Activated naive CD4-positive, alpha-beta T cell treated with anti-CD3 and anti-CD28 coated beads, Interleukin-2, amount 10 ng/mL, durations not matched to agents 7 days and 5 days (primary cell): ENCODE results near the gene WDR11.

Experiments
- CTCF ChIA-PET: fragments of 350-600 bp; sonication (Branson Sonifier 250); formaldehyde crosslinking; loops from one replicate; lab custom pipeline; 2021; ENCODE audit warnings: antibody characterized with exemption; lab: Charles Lee
- DNase-seq: peaks from one replicate; pipeline ENCODE4 v3.0.0-alpha.2; 2020
- H3K27ac Mint-ChIP-seq: one replicate; pipeline ENCODE4 v1.8.0; 2021; ENCODE audit warnings: mild to moderate bottlenecking, moderate library complexity, mixed read lengths
- H3K27me3 Mint-ChIP-seq: one replicate; pipeline ENCODE4 v1.8.0; 2021; ENCODE audit warnings: mild to moderate bottlenecking, mixed read lengths
- H3K36me3 Mint-ChIP-seq: one replicate; pipeline ENCODE4 v1.8.0; 2021; ENCODE audit warnings: mixed read lengths
- H3K4me1 Mint-ChIP-seq: one replicate; pipeline ENCODE4 v1.8.0; 2021; ENCODE audit warnings: mixed read lengths
- H3K4me3 Mint-ChIP-seq: one replicate; pipeline ENCODE4 v1.8.0; 2021; ENCODE audit warnings: mild to moderate bottlenecking, moderate library complexity, mixed read lengths
- H3K9me3 Mint-ChIP-seq: one replicate; pipeline ENCODE4 v1.8.0; 2021; ENCODE audit warnings: mixed read lengths

The WDR11 gene, protein sequence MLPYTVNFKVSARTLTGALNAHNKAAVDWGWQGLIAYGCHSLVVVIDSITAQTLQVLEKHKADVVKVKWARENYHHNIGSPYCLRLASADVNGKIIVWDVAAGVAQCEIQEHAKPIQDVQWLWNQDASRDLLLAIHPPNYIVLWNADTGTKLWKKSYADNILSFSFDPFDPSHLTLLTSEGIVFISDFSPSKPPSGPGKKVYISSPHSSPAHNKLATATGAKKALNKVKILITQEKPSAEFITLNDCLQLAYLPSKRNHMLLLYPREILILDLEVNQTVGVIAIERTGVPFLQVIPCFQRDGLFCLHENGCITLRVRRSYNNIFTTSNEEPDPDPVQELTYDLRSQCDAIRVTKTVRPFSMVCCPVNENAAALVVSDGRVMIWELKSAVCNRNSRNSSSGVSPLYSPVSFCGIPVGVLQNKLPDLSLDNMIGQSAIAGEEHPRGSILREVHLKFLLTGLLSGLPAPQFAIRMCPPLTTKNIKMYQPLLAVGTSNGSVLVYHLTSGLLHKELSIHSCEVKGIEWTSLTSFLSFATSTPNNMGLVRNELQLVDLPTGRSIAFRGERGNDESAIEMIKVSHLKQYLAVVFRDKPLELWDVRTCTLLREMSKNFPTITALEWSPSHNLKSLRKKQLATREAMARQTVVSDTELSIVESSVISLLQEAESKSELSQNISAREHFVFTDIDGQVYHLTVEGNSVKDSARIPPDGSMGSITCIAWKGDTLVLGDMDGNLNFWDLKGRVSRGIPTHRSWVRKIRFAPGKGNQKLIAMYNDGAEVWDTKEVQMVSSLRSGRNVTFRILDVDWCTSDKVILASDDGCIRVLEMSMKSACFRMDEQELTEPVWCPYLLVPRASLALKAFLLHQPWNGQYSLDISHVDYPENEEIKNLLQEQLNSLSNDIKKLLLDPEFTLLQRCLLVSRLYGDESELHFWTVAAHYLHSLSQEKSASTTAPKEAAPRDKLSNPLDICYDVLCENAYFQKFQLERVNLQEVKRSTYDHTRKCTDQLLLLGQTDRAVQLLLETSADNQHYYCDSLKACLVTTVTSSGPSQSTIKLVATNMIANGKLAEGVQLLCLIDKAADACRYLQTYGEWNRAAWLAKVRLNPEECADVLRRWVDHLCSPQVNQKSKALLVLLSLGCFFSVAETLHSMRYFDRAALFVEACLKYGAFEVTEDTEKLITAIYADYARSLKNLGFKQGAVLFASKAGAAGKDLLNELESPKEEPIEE

DNA sequence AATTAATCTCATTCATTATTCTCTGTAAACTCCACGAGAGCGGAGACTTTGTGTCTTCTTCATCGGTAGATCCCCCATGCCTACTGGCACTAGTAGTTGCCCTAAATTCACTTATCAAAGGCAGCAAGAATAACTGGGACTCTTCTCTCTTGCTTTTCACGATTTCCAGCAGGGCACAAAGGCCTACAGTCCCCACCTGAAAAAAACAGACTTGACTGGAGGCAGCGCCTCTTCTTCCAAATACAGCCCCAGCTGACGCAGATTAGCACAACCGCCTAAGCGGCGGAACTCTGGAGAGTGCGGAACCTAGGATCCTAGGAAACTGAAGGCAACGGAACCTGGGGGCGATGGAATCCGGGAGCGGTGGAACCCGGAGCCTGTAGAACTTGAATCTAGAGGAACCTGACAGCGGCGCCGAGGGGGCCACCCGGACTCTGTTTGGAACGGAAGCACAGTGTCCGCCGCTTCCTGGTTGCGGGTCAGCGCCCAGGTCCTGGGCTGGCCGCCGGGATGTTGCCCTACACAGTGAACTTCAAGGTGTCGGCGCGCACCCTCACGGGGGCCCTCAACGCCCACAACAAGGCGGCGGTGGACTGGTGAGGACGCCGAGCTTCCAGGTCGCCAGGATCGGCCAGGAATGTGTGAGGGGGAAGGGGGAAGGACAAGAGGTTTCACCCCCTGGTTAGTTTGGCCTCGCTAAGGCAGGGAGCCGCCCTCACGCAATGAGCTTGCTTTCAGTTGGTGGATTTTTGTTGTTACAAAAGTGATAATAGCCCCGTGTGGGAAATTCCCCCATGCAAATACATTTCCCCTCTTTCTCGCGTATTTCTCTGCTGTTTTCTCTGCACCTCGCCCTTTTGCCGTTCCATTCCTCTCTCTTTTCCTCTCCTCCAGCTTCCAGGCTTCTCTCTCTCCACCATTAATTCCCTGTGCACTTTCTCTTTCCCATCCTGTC is at the start of gene WDR11:
Gene WDR11, plus strand, starts transcription at position 452 of the 955 bp plus-strand sequence. Its CDS starts 59 bp downstream, at position 511.
- CTCF ChIA-PET: no interaction called here
- Mint-ChIP-seq H3K4me3 (peak within 1 kb of the TSS; percentile 96), H3K9me3 (peaks cover 1% of the 10 kb centered on the region), H3K4me1 (peaks cover 29% of the 10 kb centered on the region), H3K27ac (peak within 1 kb of the TSS; percentile 90), H3K36me3 (peaks cover 20% of the 10 kb centered on the region), H3K27me3 (no peaks in the 10 kb centered on the region)
- peak; percentile 79 for DNase-seq

DNA sequence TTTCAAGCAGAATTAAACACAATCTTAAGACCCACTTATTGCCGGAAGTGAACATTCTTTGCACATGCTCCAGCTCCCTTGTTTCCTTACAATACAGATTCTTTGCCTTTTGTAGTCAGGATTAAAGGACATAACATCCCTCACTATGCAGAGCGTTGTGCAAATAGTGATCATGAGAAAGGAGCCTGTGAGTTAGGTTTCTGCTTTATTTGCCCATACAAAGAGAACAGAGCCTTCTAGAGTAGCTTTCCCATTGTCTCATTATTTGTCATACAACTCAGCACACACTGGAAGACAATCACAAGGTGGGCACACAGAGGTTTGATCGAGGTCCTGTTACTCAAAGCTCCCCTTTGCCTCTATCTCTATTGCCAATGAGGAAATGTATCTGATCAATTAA is 48.2 kb upstream of the WDR11 start:
- no peaks in the 10 kb centered on the region for H3K4me1 Mint-ChIP-seq
- DNase-seq: no peak
- no peak overlapping the region for H3K4me3 Mint-ChIP-seq
- CTCF ChIA-PET: no interaction called here
- H3K9me3 Mint-ChIP-seq: no peaks in the 10 kb centered on the region
- H3K36me3 Mint-ChIP-seq: no peaks in the 10 kb centered on the region
- H3K27ac Mint-ChIP-seq: no peak overlapping the region
- H3K27me3 Mint-ChIP-seq: no peaks in the 10 kb centered on the region

DNA sequence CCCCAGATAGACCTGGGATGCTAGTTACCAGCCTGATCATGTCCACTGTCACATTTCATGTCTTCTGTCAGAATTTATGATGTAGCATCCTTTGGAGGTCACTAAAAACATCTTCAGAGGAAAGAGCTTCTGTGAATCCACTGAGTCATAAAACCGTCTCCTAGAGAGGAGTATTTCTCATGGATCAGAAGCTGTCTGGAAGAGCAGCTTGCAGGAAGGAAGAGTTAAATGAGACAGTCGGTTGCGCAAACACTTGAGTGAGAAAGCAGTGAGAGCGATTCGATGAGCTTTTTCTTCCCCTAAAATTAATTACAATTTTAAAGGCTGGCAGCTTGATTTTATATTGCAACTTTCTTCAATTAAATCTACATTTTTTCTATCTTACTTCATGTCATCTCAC is 47.2 kb upstream of the WDR11 start:
- Mint-ChIP-seq H3K27ac (no peak overlapping the region), H3K4me1 (no peaks in the 10 kb centered on the region), H3K4me3 (no peak overlapping the region), H3K27me3 (no peaks in the 10 kb centered on the region), H3K36me3 (no peaks in the 10 kb centered on the region), H3K9me3 (no peaks in the 10 kb centered on the region)
- CTCF ChIA-PET: no interaction called here
- no peak for DNase-seq

DNA sequence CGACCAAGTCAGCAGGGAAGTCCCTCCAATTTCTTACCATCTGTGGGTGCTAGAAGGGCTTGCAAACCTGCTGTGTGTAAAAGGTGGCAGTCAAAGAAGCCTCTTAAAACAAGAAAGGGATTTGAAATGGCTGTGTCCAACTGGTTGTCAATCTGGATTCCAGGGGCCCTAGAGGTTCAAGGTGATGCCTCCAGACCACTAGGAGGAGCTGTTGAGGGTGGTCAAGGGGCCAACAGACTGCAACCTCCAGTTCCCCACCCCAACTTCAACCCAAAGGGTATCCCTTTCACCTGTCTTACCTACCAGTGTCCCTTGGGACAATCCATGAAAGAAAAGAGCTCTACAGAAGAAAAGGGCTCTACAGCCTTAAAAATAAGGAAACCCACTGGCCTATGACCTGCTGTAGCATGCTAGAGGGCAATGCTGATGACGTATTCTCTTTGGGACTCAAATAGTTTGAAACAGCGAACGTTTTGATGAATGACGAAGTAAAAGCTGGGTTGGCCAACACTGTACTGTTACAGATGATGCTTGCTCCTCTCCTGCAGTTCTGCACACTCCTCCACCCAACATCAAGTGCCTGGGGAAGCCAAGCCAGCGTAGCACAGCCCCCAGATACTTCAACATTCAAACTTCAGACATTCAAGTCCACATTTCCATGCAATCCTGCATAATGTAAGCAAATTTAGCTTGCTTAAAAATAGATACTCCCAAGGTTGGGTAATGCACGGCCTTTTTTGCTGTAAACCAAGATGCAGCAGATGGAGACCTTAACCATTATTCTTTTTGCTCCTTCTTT is 45.9 kb upstream of the WDR11 start:
- Mint-ChIP-seq H3K4me1 (no peaks in the 10 kb centered on the region), H3K4me3 (no peak overlapping the region), H3K27ac (no peak overlapping the region), H3K27me3 (peaks cover 1% of the 10 kb centered on the region), H3K9me3 (no peaks in the 10 kb centered on the region), H3K36me3 (no peaks in the 10 kb centered on the region)
- CTCF ChIA-PET: no interaction called here
- no peak for DNase-seq

DNA sequence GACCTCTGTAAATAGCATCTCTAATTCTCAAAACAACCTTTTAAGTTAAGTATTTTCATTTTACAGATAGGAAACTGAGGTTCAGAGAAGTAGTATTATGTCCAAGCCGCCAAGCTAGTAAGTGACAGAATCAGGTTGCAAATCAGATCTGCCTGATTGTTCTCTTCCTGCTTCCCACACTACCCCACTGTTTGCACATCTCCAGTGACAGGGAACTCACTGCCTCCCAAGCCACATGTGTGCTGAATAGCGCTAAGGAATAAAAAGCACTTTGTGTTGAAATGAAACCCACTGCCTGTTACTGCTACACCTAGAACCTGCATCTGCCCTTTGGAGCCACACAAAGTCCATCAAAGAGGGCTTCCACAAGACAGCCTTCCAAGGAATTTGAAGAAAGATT is 45.1 kb upstream of the WDR11 start:
- Mint-ChIP-seq H3K36me3 (no peaks in the 10 kb centered on the region), H3K27ac (no peak overlapping the region), H3K27me3 (peaks cover 7% of the 10 kb centered on the region), H3K4me1 (no peaks in the 10 kb centered on the region), H3K4me3 (no peak overlapping the region), H3K9me3 (no peaks in the 10 kb centered on the region)
- DNase-seq: no peak
- CTCF ChIA-PET: no interaction called here

DNA sequence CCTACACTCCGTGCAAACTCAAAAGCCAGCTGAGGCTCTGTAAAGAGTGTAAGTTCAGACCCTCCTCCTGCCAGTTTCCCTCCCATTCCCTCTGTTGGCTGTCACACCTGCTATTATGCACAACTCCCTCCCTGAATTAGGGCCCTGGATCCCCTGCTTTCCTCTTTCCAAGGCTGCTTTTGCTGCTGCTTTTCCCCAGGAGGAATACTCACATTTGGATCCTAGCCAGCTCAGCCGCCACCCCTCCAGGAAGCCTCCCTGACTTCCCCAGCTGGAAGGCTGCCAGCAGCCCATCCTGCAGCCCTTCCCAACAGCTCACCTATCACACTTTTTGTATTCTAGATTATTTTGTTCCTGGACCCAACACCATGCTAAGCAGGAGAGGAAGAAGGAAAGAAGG is 40.9 kb upstream of the WDR11 start:
- CTCF ChIA-PET: no interaction called here
- no peak overlapping the region for H3K27ac Mint-ChIP-seq
- no peak overlapping the region for H3K4me3 Mint-ChIP-seq
- peaks cover 7% of the 10 kb centered on the region for H3K27me3 Mint-ChIP-seq
- H3K36me3 Mint-ChIP-seq: no peaks in the 10 kb centered on the region
- DNase-seq: no peak
- H3K4me1 Mint-ChIP-seq: no peaks in the 10 kb centered on the region
- H3K9me3 Mint-ChIP-seq: no peaks in the 10 kb centered on the region

DNA sequence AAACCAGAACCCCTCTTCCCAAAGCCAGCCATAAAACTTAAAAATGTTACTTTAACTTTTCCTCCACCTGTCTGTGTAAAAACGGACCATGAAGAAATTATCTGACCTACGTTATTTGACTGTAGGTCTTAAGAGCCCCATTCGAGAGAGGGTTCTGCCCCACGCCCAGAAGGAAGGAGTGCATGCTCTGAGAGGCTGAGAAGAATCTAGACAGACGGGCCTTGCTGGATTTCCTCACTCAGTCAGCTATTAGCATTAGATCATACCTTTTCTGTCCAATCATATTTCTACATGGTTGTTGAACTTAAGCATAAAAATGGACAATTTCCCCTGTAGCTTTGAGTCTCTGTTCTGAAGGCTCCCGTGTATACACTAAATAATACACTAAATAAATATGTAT is 38.1 kb upstream of the WDR11 start:
- Mint-ChIP-seq H3K27ac (no peak overlapping the region), H3K36me3 (no peaks in the 10 kb centered on the region), H3K9me3 (no peaks in the 10 kb centered on the region), H3K27me3 (peaks cover 14% of the 10 kb centered on the region), H3K4me1 (no peaks in the 10 kb centered on the region), H3K4me3 (no peak overlapping the region)
- CTCF ChIA-PET: interaction anchor here (1.2 kb wide), 1 partner anchor 23 kb away, joined by 3 read pairs; no protein-coding TSS in a partner anchor
- DNase-seq: no peak

DNA sequence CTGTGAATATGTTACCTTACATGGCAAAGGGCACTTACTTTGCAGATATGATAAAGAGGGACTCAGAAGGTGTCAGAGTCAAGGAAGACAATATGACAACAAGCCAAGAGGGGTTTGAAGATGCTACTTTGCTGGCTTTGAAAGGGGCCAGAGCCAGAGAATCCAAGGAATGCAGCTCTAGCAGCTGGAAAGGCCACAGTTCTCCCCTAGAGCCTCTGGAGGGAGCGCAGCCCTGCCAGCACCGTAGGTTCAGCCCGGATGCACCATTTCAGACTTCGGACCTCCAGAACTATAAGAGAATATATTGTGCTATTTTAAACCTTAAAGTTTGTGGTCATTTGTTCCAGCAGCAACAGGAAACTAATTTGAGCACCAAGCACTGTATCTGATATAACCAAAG is 32.9 kb upstream of the WDR11 start:
- no peak for DNase-seq
- no peaks in the 10 kb centered on the region for H3K4me1 Mint-ChIP-seq
- no peaks in the 10 kb centered on the region for H3K36me3 Mint-ChIP-seq
- no peak overlapping the region for H3K27ac Mint-ChIP-seq
- H3K9me3 Mint-ChIP-seq: no peaks in the 10 kb centered on the region
- H3K27me3 Mint-ChIP-seq: peaks cover 7% of the 10 kb centered on the region
- CTCF ChIA-PET: no interaction called here
- H3K4me3 Mint-ChIP-seq: no peak overlapping the region

DNA sequence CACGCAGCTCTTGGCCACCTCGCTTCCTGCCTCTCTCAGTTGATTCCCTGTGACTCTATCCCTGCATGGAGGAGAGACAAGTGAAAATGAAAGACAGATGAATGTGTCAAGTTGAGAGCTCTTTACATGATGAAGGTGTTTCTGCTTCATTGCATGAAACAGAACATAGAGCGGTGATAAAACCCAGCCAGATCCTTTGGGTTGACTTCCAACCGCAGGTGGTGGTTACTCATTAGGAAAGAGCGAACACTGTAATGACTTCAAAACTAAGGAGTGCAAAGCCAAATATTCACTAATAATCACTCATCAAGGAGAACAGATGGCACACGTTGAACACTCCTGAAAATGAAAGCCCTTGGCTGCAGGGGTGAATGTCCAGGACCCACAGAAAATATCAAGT is 31.8 kb upstream of the WDR11 start:
- CTCF ChIA-PET: no interaction called here
- Mint-ChIP-seq H3K27me3 (peaks cover 7% of the 10 kb centered on the region), H3K4me3 (no peak overlapping the region), H3K27ac (no peak overlapping the region), H3K36me3 (no peaks in the 10 kb centered on the region), H3K9me3 (no peaks in the 10 kb centered on the region), H3K4me1 (no peaks in the 10 kb centered on the region)
- DNase-seq: no peak

DNA sequence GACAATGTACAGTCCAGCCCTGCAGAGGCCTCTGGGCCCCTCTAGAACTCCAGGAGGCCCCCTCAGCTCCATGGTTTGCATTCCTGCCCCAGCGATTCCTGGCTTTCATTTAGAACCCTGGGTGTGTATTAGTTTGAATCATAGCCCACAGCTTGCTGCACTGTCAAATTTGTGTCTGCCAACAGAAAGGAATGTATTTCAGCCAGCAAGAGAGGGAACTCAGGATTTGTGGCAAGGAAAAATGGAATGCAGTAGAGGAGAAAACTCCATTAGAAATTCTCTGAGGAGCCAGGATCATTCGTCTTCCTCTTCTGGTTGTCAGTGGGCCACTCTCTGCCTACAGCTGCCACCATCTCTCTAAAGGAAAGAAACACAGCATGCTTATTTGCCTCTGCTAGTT is 27.9 kb upstream of the WDR11 start:
- H3K4me1 Mint-ChIP-seq: no peaks in the 10 kb centered on the region
- no peaks in the 10 kb centered on the region for H3K9me3 Mint-ChIP-seq
- H3K4me3 Mint-ChIP-seq: no peak overlapping the region
- DNase-seq: no peak
- no peaks in the 10 kb centered on the region for H3K27me3 Mint-ChIP-seq
- no peak overlapping the region for H3K27ac Mint-ChIP-seq
- no peaks in the 10 kb centered on the region for H3K36me3 Mint-ChIP-seq
- CTCF ChIA-PET: no interaction called here

DNA sequence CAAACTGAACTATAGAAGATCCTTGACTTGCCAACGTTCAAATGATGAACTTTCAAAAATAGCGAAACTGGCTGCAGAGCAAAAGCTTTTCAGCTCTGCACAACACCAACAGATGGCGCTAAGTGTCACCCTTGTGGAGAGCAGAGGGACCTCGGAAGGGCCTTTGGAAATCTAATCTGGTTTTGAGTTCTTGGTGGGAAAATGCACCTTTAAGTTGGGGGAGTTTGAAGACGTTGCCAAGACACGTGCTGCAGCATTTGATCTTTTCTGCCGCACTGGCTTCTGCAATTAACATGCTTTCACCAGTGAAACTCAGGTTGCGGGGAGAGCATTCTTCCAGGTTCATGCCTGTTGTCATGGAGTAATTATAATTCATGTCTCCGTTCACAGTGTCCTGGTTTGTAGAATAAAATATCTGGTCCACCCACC is 26.3 kb upstream of the WDR11 start:
- Mint-ChIP-seq H3K27ac (no peak overlapping the region), H3K27me3 (no peaks in the 10 kb centered on the region), H3K9me3 (no peaks in the 10 kb centered on the region), H3K4me1 (no peaks in the 10 kb centered on the region), H3K4me3 (no peak overlapping the region), H3K36me3 (no peaks in the 10 kb centered on the region)
- DNase-seq: peak; percentile 37
- CTCF ChIA-PET: no interaction called here

DNA sequence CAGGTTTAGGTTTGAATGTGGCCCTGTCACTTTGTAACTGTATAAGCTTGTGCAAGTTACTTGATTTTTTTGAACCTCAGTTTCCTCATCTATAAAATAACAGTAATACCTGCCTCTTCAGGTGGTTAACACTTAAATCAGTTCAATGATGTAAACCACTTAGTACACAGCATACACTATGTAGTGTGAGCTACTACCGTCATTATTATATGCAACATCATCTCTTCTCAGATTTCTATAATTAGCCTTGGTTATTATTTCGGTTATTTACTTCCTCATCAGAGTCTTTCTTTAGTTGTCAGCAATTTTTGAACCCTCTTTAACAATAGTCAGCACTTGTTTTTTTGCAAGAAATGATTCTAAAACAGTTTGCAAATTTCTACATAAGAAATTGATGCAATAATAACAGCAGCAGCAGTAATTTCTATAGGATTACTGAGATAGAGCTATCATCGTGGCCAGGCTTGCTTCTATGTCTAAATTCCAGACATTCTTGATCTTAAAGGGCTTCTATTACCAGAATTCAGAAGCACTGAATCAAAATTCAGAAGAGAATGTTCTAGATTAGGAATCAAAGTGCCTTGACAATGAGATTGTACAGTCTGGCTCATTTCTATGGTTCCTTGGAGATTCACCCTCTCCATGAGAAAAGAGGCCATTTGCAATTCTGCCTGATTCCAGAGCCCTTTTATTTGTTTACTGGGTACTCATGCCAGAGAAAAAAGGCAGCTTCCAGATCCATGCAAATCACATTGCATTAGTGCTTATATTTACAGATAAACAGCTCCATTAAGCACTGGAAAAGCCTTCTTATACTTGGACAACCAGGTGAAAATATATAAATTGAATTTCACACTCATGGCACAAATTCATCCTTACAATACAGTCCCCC is 25.0 kb upstream of the WDR11 start:
- Mint-ChIP-seq H3K4me1 (no peaks in the 10 kb centered on the region), H3K36me3 (no peaks in the 10 kb centered on the region), H3K9me3 (no peaks in the 10 kb centered on the region), H3K27me3 (no peaks in the 10 kb centered on the region), H3K27ac (no peak overlapping the region), H3K4me3 (no peak overlapping the region)
- CTCF ChIA-PET: no interaction called here
- DNase-seq: no peak
